ENCODE data around the gene OLFM4.

The OLFM4 gene

DNA sequence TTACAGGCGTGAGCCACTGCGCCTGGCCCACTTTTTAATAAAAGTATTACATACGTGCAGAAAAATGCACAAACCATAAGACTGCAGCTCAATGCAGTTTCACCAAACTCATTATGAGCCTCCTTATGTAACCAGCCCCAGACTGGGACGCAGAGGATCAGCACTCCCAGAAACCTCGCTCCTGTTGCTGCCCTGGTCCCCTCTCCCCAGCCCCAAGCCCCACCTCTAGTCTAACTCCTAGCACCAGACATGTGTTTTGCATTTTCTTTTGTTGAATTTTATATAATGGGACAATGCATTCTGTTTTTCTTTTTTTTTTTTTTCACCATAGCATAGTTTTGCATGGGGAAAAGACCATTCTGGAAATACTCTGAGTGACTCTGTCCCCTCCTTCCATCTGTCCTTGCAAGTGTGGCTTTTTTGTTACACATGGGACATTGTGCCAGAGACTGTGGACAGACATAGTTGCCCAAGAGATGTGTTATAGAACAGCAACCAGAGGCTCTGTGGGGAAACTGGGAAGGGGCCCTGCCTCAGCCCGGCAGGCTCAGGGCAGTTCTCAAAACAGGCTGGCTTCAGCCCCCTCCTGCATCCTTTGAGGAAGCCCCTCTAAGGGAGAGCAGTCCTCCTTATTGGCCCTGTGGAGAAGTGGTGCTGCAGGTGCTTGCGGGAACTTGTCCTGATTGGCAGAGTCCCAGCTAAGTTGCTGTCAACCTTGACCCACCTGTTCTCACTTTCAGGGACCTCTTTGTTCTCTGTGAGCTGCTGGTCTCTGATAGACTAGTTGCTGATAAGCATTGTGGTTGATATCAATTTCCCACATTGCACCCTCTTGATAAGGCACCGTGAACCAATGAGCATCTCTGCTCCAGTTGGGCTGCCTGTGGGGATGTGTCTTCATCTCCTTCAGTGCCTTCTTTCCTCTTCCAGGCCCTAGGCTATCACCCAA, 13.8 kb upstream of the OLFM4 start:
- no peak for DNase-seq (ENCODE audit: low spot score)

- DNase-seq (ENCODE audit: low spot score), result no peak
Observed at GRCh38 chr13:53015971-53016370, 12.6 kb upstream of the OLFM4 start.

GRCh38 chr13:53017433-53017970, 11.1 kb upstream of the OLFM4 start:
- DNase-seq (ENCODE audit: low spot score), result no peak

DNA sequence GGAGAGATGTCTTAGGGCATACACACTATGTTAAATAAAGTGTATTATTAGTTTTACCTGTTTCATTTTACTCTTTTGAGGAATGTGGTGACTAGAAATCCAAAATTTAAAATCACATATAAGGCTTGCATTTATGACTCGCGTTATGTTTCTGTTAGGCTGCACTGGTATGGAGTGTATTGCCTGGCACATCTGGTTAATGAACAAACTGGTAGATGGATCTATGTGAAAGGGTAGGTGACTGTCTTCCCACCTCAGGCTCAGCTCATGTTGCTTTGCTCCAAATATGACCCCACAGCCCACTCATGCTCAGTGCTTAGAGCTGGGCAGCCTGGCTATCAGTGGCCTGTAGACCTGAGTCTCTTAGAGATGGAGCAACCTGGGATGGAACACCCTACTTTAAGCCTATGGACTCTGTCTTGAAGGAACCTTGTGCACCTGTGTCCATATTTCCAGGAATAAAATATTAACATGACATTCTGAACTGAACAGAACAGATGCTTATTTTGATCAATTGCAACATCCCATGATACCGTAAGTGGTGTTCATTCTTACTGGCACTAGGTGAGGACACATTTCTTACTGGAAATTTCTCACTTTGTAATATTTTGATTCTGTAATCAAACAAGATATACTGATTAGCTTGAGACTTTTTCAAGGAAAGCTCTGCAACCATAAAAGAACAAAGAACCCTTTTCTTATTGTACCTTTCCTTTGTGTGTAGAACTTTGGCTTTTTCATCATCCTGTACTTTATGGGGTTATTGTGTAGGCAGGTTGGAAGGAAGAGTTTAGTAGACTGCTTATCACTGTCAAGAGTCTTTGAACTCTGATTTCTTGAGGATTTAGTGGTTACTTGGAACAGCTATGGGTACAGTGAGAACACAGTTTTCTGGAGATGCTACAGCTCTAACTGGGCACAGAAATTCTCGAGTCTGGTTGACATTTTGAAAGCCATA, 9.6 kb upstream of the OLFM4 start:
- no peak for DNase-seq (ENCODE audit: low spot score)

GRCh38 chr13:53020764-53021335, 7.8 kb upstream of the OLFM4 start:
- DNase-seq (ENCODE audit: low spot score), result no peak

DNA sequence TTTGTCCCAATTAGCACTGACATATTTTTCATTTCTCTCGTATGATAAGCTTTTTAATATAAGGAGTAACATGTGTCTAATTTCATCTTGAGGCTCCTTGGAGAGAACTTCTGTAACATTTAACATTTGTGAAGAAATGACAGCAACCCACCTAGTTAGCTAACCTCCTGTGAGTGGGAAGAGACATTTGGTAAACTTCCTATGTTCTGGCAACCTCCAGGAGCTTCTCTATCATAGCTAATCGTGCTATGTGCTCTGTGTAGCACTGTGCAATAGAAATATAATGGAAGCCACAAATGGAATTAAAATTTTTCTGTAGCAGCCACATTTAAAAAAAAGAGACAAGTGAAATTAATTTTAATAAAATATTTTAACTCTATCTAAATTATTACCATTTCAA, 5.4 kb upstream of the OLFM4 start:
- DNase-seq (ENCODE audit: low spot score), result no peak

DNA sequence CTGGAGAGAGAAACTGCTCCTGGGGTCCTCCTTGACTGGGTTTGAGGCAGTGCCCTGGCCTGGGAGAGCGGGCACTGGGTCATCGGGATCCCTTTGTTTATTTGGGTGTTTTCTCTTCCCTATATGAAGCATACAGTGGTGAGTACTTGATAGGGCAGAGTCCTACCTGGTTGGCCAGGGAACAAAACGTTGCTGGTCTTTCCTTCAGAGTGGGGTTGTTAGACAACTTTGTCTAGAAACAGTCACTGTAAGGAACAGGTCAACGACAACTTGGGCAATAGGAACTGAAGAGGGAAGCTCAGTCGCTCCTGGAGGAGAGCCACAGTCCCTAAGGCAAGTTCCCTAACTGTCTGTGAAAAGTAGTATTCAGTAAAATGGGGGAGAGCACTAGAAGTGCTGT, 550 bp upstream of the OLFM4 start:
- no peak for DNase-seq (ENCODE audit: low spot score)

GRCh38 chr13:53032849-53033248, 4.2 kb downstream of the OLFM4 start:
- no peak for DNase-seq (ENCODE audit: low spot score)

- no peak for DNase-seq (ENCODE audit: low spot score)
Observed at GRCh38 chr13:53038993-53039392, 10.4 kb downstream of the OLFM4 start.

- DNase-seq (ENCODE audit: low spot score), result no peak
Observed at GRCh38 chr13:53041968-53042516, 13.4 kb downstream of the OLFM4 start.

DNA sequence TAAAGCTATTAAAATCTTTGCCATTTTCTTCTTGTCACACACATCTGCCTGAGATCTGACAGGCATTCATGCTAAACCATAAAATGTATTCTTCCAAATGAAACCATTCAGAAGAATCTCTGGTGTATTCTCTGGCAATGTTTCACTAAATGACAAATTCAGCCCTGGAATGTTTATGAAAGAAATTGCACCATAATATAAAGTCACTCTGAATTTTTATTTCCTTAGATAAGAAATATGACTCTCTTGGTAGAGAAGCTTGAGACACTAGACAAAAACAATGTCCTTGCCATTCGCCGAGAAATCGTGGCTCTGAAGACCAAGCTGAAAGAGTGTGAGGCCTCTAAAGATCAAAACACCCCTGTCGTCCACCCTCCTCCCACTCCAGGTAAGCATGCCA, 14.3 kb downstream of the OLFM4 start:
- DNase-seq (ENCODE audit: low spot score), result no peak

- DNase-seq (ENCODE audit: low spot score), result no peak
Observed at GRCh38 chr13:53043398-53043797, 14.8 kb downstream of the OLFM4 start.

- no peak for DNase-seq (ENCODE audit: low spot score)
Observed at GRCh38 chr13:53045189-53045588, 16.6 kb downstream of the OLFM4 start.

- DNase-seq (ENCODE audit: low spot score), result no peak
Observed at GRCh38 chr13:53048880-53049279, 20.3 kb downstream of the OLFM4 start.

- DNase-seq (ENCODE audit: low spot score), result no peak
Observed at GRCh38 chr13:53050151-53050550, 21.5 kb downstream of the OLFM4 start.

GRCh38 chr13:53052675-53053074, 24.1 kb downstream of the OLFM4 start:
- DNase-seq (ENCODE audit: low spot score), result no peak

DNA sequence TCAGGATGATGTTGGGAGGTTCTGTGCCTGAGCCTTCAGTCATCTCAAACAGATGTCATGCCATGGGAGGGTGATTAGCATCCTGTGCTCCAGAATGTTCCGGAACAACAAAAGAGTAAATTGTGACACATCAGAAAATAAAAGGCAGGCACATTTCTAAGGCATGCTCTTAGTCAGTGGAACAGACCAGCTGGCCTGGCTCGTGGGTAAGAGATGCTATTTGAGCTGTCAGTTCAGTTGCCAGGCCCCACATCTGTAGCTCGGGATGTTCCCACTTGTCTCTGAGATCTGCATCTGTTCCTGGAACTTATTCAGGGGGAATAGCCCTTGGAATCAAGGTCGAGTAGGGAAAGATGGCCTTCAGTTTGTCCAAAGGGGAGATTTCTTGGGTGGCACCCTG, 26.0 kb downstream of the OLFM4 start:
- DNase-seq (ENCODE audit: low spot score), result no peak

GRCh38 chr13:53058065-53058679, 29.6 kb downstream of the OLFM4 start:
- DNase-seq (ENCODE audit: low spot score), result no peak

DNA sequence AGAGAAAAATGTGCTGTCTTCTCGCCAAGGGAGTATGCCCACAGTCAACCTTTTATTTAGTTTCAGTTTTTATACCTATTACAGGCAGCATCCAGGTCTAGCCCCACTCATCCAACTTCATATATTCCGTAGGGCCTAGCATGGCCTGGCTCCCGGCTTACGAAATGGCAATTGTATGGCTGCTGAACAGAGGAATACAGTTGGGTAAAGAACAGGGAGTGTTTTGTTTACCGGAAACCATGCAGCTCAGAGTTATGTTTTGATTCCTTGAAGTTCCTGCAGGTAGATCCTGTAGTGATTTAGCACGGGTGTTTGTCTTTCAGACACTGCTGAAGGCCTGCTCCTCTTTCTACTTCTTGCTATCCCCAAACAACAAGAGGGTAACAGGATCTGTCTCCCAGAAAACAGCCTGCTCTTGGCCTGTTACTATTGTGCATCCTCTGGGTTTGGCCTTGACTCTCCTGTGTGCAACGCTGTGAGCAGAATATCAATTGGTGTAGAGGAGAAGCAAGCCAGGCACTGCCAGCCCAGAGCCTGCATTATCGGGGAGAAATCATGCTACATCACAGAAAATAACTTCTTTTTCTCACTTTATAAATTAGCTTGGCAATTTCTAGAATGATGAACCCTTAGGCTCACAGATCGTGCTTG, 32.4 kb downstream of the OLFM4 start:
- DNase-seq (ENCODE audit: low spot score), result no peak

- DNase-seq (ENCODE audit: low spot score), result no peak
Observed at GRCh38 chr13:53064731-53065130, 36.1 kb downstream of the OLFM4 start.

DNA sequence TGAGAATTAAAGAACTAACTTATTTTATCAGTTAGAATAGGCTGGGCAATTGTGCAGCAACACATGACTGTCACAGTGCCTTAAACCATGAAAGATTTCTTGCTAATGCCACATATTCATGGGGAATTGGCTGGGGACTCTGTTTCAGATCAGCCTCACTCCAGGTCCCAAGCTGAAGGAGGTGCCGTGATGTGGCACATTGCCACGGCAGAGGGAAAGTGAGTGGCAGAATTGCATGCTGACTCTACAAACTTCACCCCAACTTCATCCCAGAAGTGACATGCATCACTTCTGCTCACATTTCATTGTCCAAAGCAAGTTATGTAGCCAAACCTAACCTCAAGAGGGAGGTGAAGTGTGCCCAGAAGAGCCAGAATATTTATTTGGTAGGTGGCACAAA, 37.8 kb downstream of the OLFM4 start:
- no peak for DNase-seq (ENCODE audit: low spot score)
